Fibroblast of lung (primary cell): ENCODE results near the gene TMCC2.

ENCODE experiments used
- EZH2 ChIP-seq: IDR thresholded peaks from 2 replicates; pipeline ENCODE4 v1.5.1; 2012; ENCODE audit warnings: low read length, control low read depth, mild to moderate bottlenecking; ENCODE audit errors: missing control alignments
- TF ChIP-seq, protein P1 (sequence below), 2 donors: IDR thresholded peaks in 1 of 2; conservative IDR thresholded peaks in 1 of 2; 1 replicate in 1 of 2; 2 replicates in 1 of 2; pipeline ENCODE4 v1.5.1; 2011 to 2012; ENCODE audit warnings: low read length in 2 of 2, control low read depth in 1 of 2, inconsistent platforms in 1 of 2, low read depth in 1 of 2, mild to moderate bottlenecking in 1 of 2

- TF ChIP-seq EZH2 = no peak
- TF ChIP-seq, protein P1, sequence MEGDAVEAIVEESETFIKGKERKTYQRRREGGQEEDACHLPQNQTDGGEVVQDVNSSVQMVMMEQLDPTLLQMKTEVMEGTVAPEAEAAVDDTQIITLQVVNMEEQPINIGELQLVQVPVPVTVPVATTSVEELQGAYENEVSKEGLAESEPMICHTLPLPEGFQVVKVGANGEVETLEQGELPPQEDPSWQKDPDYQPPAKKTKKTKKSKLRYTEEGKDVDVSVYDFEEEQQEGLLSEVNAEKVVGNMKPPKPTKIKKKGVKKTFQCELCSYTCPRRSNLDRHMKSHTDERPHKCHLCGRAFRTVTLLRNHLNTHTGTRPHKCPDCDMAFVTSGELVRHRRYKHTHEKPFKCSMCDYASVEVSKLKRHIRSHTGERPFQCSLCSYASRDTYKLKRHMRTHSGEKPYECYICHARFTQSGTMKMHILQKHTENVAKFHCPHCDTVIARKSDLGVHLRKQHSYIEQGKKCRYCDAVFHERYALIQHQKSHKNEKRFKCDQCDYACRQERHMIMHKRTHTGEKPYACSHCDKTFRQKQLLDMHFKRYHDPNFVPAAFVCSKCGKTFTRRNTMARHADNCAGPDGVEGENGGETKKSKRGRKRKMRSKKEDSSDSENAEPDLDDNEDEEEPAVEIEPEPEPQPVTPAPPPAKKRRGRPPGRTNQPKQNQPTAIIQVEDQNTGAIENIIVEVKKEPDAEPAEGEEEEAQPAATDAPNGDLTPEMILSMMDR (conservative IDR thresholded peaks at IDR 0.05 in 1 of 2, IDR thresholded peaks at IDR 0.05 in 1 of 2; ENCODE audit: low read depth in 1 of 2, low read length in 2 of 2) = no peak
Measured at GRCh38 chr1:205189131-205189530, 38.6 kb upstream of the TMCC2 start.
